ENCODE results near the gene COL21A1. TPM values are rescaled to one million over a fixed set of nuclear protein-coding genes. Genes with fewer than 3 reads are reported as not detected.

Gene COL21A1
- total RNA-seq, 1 experiment from 2014 or later: 3.3 TPM

- CTCF ChIA-PET: no interaction called here
- no peak for TF ChIP-seq REST (IDR thresholded peaks at IDR 0.05; ENCODE audit: insufficient read depth in 1 of 2, low read depth in 2 of 2, low read length in 1 of 2)
- BruUV-seq (replicated peaks): no TSS peak
- Histone ChIP-seq H3K36me3 (ENCODE audit: control insufficient read depth, insufficient read depth, low read length) (no peaks in the 10 kb centered on the region), H3K27me3 (ENCODE audit: control insufficient read depth, insufficient read depth, low read length) (no peaks in the 10 kb centered on the region), H3K4me1 (ENCODE audit: control insufficient read depth, insufficient read depth, low read length) (no peaks in the 10 kb centered on the region), H3K27ac (ENCODE audit: low read length) (no peak overlapping the region), H3K9me3 (ENCODE audit: control insufficient read depth, insufficient read depth, low read depth, low read length) (peaks cover 3% of the 10 kb centered on the region; the same call in 1 of the 2 replicates), H3K4me3 (ENCODE audit: low read depth in 2 of 2, low read length in 2 of 2) (no peak overlapping the region)
- ATAC-seq (no peak), DNase-seq (ENCODE audit: low read depth, low spot score) (no peak)
- in situ Hi-C loops (cut with HindIII; ENCODE audit: low pct_unique_long_range_greater_than_20kb, low sequenced_read_pairs): no loop called here
- intact Hi-C loops (cut with micrococcal nuclease; ENCODE audit: unreplicated experiment): no loop called here
- POLR2A ChIA-PET: interaction anchor here (1.1 kb wide), 1 partner anchor 10 kb away, joined by 3 read pairs; no protein-coding TSS in a partner anchor
Observed at GRCh38 chr6:56146086-56146485, 101.3 kb downstream of the COL21A1 start.

GRCh38 chr6:56145616-56146015 lies 101.8 kb downstream of the COL21A1 start:
- TF ChIP-seq SIN3A (IDR thresholded peaks at IDR 0.05; ENCODE audit: borderline replicate concordance, insufficient read depth, low read depth, low read length): no peak
- TF ChIP-seq POLR2AphosphoS5 (IDR thresholded peaks at IDR 0.05; ENCODE audit: low read depth, low read length): no peak
- no peak for TF ChIP-seq CTCF (IDR thresholded peaks at IDR 0.05)
- TF ChIP-seq TCF7L2 (IDR thresholded peaks at IDR 0.05; ENCODE audit: low read depth, low read length): no peak
- no peak for TF ChIP-seq REST (IDR thresholded peaks at IDR 0.05; ENCODE audit: insufficient read depth in 1 of 2, low read depth in 2 of 2, low read length in 1 of 2)
- intact Hi-C loops (cut with micrococcal nuclease; ENCODE audit: unreplicated experiment): no loop called here
- no peak for ATAC-seq
- peaks cover 3% of the 10 kb centered on the region; the same call in 1 of the 2 replicates for H3K9me3 ChIP-seq (ENCODE audit: control insufficient read depth, insufficient read depth, low read depth, low read length)
- BruUV-seq (replicated peaks): no TSS peak
- DNase-seq (ENCODE audit: low read depth, low spot score): no peak
- no peaks in the 10 kb centered on the region for H3K27me3 ChIP-seq (ENCODE audit: control insufficient read depth, insufficient read depth, low read length)
- no peaks in the 10 kb centered on the region for H3K36me3 ChIP-seq (ENCODE audit: control insufficient read depth, insufficient read depth, low read length)
- no peak overlapping the region for H3K4me3 ChIP-seq (ENCODE audit: low read depth in 2 of 2, low read length in 2 of 2)
- ChIA-PET CTCF (no interaction called here), POLR2A (no interaction called here)
- in situ Hi-C loops (cut with HindIII; ENCODE audit: low pct_unique_long_range_greater_than_20kb, low sequenced_read_pairs): no loop called here
- H3K27ac ChIP-seq (ENCODE audit: low read length): no peak overlapping the region
- H3K4me1 ChIP-seq (ENCODE audit: control insufficient read depth, insufficient read depth, low read length): no peaks in the 10 kb centered on the region

All from Panc1 (cell line).